Suppressor macrophage treated with lipopolysaccharide for 1 hour (primary cell): ENCODE results near the gene GRK3.

Experiments used
- DNase-seq, 3 donors: peaks; one replicate each; pipeline ENCODE4 v3.0.0-alpha.2; 2020 to 2022

The GRK3 gene

DNA sequence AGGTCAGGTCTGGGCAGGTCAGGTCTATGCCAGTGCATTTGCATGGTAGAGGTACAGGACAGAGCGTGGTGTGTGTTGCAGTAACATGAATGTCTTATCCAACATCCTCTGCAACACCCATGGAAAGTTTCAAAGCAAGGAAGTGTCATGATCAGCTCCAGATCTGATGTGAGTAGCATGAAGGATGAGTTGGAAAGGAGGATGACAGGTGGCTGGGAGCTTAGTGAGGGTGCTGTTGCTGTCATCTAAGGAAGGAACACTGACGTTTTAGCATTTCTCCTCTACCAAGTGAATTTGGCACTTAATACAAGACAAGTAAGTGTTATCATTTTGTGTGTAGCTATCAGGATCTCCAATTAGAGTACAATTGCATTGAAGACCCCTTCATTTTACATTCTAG lies 65.1 kb downstream of the GRK3 start:
- no peak for DNase-seq

- DNase-seq: no peak
Measured at GRCh38 chr22:25630447-25630846, 66.0 kb downstream of the GRK3 start.

- no peak for DNase-seq
Measured at GRCh38 chr22:25636323-25636722, 71.8 kb downstream of the GRK3 start.

DNA sequence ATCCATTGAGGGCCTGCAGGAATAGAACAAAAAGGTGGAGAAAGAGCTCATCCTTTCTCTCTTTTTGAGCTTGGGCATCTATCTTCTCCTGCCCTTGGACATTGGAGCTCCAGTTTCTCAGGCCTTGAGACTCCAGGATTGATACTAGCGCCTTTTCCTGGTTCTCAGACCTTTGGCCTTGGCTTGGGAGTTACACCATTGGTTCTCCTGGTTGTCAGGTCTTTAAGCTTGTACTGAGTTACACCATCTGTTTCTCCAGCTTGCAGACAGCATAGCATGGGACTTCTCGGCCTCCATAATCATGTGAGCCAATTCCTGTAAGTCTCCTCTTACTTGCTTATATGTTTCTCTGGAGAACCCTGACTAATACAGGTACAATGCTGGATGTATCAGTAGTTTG lies 72.6 kb downstream of the GRK3 start:
- DNase-seq: no peak

DNA sequence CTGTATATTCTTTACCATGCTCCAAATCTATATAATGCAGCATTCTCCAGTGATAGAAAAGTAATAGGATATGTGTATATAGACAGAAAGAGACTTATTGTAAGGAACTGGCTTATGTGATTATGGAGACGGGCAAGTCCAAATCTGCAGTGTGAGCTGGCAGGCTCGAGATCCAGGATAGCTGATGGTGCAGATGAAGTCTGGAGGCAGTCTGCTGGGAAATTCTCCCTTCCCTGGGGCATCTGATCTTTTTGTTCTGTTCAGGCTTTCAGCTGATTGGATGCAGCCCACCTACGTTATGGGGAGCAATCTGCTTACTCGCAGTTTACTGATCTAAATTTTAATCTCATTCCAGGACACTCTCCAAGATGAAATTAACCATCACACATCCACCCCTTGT lies 73.2 kb downstream of the GRK3 start:
- DNase-seq: no peak

- no peak for DNase-seq
Measured at GRCh38 chr22:25638638-25639037, 74.2 kb downstream of the GRK3 start.

GRCh38 chr22:25641650-25642049 lies 77.2 kb downstream of the GRK3 start:
- no peak for DNase-seq

GRCh38 chr22:25643232-25644000 lies 78.9 kb downstream of the GRK3 start:
- DNase-seq: no peak

DNA sequence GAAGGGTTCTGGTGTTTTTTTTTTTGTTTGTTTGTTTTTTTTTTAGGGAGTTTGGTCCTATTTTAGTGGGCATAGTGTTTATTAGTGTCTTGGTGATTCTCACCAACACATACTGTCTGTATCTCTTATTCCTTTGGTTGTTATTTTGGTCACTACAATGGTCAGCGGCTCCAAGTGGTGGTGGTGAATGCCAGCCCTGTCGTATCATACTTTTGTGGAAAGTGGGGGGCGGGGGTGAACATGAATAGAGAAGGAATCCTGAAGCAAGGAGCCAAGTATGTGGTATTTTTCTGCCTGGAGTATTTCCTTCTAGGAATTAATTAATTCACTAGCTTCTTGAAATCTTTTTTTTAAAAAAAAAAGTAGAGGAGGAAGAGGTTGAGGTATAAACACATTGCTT lies 79.6 kb downstream of the GRK3 start:
- DNase-seq: no peak

DNA sequence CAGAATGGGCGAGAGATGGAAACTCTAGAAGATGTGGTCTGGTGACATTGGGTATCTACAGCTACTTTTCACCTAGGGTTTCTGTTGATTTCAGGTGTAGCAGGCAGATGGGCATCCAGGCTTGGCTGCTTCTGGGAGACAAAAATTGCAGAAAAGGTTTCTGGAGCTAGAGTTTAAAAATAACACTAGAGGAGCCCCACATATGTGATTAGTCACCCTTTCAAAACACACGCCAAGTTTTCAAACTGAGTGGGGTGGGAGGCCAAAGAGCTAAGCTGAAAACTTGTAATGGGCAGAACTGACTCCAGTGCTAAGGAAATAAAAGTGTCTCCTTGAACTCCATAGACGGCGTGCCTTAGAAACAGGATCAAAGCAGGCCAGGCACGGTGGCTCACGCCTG lies 80.8 kb downstream of the GRK3 start:
- DNase-seq: no peak

GRCh38 chr22:25645964-25646363 lies 81.5 kb downstream of the GRK3 start:
- DNase-seq: no peak

DNA sequence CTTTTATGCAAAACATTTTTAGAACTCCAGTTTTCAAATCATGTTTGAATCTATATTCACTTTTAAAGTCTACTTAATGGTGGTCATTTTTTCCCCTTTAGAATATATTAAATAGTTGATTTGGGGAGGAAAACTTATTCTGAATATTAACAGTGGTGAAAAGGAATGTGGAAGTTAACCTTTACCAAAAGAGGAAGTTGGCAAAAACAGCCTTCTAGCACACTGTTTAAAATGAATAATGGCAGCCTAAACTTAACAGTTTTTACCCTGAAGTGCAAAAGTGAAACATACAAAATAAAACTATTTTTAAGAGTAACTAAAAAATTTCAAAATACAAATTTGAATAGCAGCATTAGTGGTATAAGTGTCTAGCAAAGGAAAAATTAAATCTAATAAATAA lies 86.4 kb downstream of the GRK3 start:
- peak; percentile 33 to 79 (median 70) for DNase-seq

- DNase-seq: peak in 2 of 3 donors; percentile 43 to 51
Measured at GRCh38 chr22:25651332-25652085, 87.0 kb downstream of the GRK3 start.

DNA sequence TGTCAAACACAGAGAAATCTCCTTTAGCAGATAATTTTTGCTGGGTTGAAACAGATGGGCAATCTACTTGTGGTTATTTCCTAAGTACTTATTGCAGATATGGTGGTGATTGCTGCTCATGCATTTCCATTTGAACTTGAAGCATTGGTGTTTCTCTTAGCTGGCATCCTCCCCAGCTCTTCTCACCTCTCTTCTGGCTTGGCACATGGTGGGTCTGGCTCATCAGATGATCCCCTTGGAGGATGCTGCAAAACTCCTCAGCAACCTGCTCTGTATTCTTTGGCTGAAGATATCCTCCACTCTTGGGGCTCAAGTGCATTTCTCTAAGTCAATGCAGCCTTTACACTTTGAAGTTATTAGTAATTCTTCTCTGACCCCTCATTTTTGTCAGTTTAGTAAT lies 90.2 kb downstream of the GRK3 start:
- DNase-seq: no peak

- DNase-seq: no peak
Measured at GRCh38 chr22:25655371-25655935, 91.0 kb downstream of the GRK3 start.

DNA sequence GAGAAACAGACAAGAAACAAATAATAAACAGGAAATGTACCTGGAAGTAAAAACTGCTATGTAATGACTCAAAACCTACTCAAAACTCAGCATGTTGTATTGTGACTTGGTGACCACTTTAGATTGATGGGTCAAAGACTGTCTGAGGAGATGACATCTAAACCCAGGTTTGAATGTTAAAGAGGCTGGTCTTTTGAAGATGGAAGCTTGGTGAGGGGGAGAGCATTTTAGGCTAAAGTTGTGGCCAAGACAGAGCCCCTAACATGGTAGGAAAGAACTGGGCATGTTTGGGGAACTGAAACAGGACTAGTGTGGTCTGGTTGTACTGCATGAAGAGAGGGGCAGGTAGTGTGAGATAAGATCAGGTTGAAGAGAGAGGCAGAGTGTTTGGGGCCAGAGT lies 92.2 kb downstream of the GRK3 start:
- DNase-seq: no peak

DNA sequence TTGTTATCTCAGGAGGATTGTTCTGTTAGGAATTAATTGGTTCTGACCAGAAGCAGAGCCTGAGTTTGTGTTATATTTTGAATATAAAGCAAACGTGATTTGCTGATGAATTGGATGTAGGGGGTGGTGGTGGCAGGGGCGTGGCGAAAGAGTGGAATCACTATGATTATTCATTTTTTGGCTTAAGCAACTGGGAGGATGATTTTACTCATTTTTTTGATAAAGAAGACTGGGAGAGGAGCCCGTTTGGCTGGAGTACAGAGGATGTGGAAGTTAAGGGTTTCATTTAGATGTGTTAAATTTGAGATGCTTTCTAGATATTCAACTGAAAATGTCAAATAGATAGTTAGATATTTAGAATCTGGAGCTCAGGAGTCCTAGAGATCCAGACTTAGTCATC lies 94.2 kb downstream of the GRK3 start:
- no peak for DNase-seq

DNA sequence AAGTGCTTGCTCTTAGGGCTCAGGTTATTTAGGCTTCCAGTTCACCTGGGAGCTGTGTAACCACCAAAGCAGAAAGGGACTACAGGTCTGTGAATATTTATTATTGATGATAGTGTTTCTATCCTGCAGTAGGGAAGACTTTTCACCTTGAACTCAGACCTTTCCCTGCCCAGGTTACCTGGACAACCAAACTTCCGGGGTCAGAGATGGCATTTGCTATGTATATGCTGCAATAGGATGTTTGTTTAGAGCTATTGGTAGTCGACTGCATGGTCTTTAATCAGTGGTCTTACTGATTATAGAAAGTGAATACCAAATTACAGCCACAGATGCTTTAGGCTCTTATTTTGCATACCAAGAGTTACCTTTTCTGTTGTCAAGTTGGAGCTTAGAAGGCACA lies 94.9 kb downstream of the GRK3 start:
- no peak for DNase-seq

GRCh38 chr22:25660336-25660735 lies 95.9 kb downstream of the GRK3 start:
- no peak for DNase-seq

GRCh38 chr22:25661073-25661472 lies 96.6 kb downstream of the GRK3 start:
- no peak for DNase-seq

DNA sequence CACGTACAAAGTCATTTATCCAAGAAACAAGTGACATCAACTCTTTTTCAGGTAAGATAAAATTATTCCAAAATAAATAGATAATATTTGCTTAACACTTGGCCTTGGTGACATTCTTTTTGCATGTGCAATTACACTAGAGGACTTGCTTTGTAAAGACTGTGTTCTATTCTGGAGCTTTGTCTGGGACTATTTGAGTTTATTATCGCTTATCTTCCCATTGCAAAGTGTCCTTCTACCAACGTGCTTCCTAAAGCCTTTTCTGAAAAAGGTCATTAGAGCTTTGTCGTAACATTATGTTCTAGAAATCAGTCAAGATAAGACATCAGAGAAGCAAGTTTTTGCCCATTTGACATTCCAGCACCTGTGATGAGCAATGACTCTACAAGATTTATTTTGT lies 99.2 kb downstream of the GRK3 start:
- no peak for DNase-seq

GRCh38 chr22:25666308-25666707 lies 101.8 kb downstream of the GRK3 start:
- peak; percentile 16 to 35 (median 21) for DNase-seq

DNA sequence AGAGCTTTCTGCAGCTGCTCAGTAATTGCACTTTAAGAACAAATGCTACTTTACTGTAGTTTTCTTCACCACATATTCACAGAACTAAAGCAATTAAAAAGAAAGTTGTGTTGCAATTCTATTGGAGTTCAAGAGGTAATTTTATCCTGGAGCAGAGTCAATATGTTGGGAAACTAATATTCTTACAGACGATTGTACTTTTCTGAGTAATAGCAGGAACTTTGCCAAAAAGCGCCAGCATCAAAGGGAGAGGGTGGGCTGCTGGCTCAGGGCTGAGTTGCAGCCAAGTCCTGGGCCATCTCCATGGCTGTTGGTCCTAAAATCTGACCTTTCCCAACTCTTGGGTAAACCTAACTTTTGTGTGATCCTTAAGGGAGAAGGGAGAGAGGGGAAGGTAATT lies 104.0 kb downstream of the GRK3 start:
- no peak for DNase-seq
